Panc1 (cell line): ENCODE results near the gene COPB1.

Experiments
- POLR2AphosphoS5 ChIP-seq: IDR thresholded peaks from 2 replicates; pipeline ENCODE4 v1.6.1; 2012; ENCODE audit warnings: mild to moderate bottlenecking, low read depth, low read length, moderate library complexity
- TF ChIP-seq, protein P1 (sequence below): fragments of 450-650 bp; IDR thresholded peaks from 2 replicates; pipeline ENCODE4 v1.5.1; 2017; ENCODE audit warnings: mild to moderate bottlenecking

DNA sequence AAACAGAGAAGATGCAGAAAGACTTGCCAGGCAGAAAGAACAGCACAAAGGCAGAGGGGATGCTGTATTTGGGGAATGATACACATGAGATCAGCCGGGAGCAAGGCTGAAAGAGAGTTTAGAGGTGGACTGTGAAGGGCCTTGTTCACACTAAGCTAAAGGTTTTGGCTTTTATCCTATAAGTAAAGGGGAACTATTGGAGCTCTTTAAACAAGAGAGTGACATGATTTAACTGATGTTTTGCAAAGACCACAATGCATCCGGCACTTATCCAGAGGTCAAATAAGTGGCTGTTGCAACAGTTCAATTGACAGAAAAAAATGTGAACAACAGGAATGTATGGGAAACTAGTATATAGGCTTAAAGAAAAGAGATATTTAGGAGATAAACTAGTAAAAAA, 76.0 kb downstream of the COPB1 start:
- TF ChIP-seq, protein P1, sequence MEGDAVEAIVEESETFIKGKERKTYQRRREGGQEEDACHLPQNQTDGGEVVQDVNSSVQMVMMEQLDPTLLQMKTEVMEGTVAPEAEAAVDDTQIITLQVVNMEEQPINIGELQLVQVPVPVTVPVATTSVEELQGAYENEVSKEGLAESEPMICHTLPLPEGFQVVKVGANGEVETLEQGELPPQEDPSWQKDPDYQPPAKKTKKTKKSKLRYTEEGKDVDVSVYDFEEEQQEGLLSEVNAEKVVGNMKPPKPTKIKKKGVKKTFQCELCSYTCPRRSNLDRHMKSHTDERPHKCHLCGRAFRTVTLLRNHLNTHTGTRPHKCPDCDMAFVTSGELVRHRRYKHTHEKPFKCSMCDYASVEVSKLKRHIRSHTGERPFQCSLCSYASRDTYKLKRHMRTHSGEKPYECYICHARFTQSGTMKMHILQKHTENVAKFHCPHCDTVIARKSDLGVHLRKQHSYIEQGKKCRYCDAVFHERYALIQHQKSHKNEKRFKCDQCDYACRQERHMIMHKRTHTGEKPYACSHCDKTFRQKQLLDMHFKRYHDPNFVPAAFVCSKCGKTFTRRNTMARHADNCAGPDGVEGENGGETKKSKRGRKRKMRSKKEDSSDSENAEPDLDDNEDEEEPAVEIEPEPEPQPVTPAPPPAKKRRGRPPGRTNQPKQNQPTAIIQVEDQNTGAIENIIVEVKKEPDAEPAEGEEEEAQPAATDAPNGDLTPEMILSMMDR, result no peak
- no peak for TF ChIP-seq POLR2AphosphoS5
